D341Med (cell line): ENCODE measurements around the gene PRKAG1.

Source experiments
- DNase-seq: peaks from one replicate; pipeline ENCODE4 v3.0.0; 2012; ENCODE audit warnings: low spot score

PRKAG1 gene

GRCh38 chr12:49049566-49050224, 31.1 kb upstream of the PRKAG1 start:
- no peak for DNase-seq

GRCh38 chr12:49048953-49049352, 30.4 kb upstream of the PRKAG1 start:
- no peak for DNase-seq

GRCh38 chr12:49046129-49046895, 27.7 kb upstream of the PRKAG1 start:
- no peak for DNase-seq

- DNase-seq = no peak
These were observed 26.1 kb upstream of the PRKAG1 start for GRCh38 chr12:49044660-49045059.

GRCh38 chr12:49043856-49044258, 25.3 kb upstream of the PRKAG1 start:
- peak; percentile 86 for DNase-seq

- no peak for DNase-seq
These were observed 24.7 kb upstream of the PRKAG1 start for GRCh38 chr12:49043241-49043640.

- no peak for DNase-seq
These were observed 23.4 kb upstream of the PRKAG1 start for GRCh38 chr12:49041881-49042484.

GRCh38 chr12:49041036-49041880, 22.7 kb upstream of the PRKAG1 start:
- no peak for DNase-seq

- no peak for DNase-seq
These were observed 21.8 kb upstream of the PRKAG1 start for GRCh38 chr12:49040364-49040855.

GRCh38 chr12:49039421-49040363, 21.1 kb upstream of the PRKAG1 start:
- no peak for DNase-seq

- DNase-seq = no peak
These were observed 19.8 kb upstream of the PRKAG1 start for GRCh38 chr12:49038291-49038955.

- no peak for DNase-seq
These were observed 19.3 kb upstream of the PRKAG1 start for GRCh38 chr12:49037947-49038237.

- DNase-seq = peak; percentile 65
These were observed 18.8 kb upstream of the PRKAG1 start for GRCh38 chr12:49037111-49037946.

- no peak for DNase-seq
These were observed 17.5 kb upstream of the PRKAG1 start for GRCh38 chr12:49036029-49036428.

GRCh38 chr12:49034286-49034622, 15.7 kb upstream of the PRKAG1 start:
- DNase-seq = no peak

GRCh38 chr12:49033611-49034285, 15.2 kb upstream of the PRKAG1 start:
- DNase-seq = no peak

GRCh38 chr12:49032679-49033447, 14.3 kb upstream of the PRKAG1 start:
- no peak for DNase-seq

- DNase-seq = no peak
These were observed 13.7 kb upstream of the PRKAG1 start for GRCh38 chr12:49032276-49032675.
